ENCODE data around the gene DSC2.

DSC2 gene

DNA sequence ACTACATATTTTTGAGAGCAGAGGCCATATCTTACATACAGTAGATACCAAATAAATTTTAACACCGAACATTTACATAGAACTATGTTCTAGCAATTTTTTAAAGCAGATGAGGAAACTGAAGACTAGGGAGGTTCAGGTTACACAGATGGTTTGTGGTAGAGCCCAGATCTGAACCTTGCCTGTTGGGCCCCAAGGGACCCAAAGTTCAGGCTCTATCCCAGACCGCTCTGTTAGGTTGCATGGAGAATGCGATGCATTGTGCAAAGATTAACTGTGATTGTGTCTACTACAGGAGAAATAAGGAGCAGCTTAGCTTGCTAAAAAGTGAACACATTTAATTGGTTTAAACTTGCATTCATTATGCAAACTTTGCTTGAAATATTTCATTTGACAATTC lies 43.3 kb downstream of the DSC2 start:
- no peak overlapping the region for H3K4me3 ChIP-seq (ENCODE audit: low read depth, low read length)
- DNase-seq (ENCODE audit: low read depth), result no peak
- TF ChIP-seq, protein P1, sequence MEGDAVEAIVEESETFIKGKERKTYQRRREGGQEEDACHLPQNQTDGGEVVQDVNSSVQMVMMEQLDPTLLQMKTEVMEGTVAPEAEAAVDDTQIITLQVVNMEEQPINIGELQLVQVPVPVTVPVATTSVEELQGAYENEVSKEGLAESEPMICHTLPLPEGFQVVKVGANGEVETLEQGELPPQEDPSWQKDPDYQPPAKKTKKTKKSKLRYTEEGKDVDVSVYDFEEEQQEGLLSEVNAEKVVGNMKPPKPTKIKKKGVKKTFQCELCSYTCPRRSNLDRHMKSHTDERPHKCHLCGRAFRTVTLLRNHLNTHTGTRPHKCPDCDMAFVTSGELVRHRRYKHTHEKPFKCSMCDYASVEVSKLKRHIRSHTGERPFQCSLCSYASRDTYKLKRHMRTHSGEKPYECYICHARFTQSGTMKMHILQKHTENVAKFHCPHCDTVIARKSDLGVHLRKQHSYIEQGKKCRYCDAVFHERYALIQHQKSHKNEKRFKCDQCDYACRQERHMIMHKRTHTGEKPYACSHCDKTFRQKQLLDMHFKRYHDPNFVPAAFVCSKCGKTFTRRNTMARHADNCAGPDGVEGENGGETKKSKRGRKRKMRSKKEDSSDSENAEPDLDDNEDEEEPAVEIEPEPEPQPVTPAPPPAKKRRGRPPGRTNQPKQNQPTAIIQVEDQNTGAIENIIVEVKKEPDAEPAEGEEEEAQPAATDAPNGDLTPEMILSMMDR (conservative IDR thresholded peaks at IDR 0.05; ENCODE audit: low read depth, low read length), result no peak

DNA sequence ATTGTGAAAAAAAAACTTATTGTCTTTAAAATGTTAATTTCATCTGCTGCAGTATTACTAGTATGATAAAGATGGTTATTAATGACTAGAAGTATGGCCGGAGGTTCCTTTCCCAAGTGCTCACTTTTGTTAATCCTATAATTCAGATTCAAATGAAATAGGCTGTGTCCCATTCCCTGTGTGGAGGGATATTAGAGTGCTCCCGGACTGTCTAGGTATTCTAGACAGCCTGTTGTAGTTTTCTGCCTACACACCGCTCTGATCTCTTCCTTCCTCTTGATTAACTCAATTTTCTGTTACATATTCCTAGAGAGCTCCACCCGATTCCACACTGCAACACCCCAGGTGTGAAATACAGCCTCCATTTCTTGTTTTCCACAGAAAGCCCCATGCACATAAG lies 44.3 kb downstream of the DSC2 start:
- DNase-seq (ENCODE audit: low read depth), result no peak
- TF ChIP-seq, protein P1 (conservative IDR thresholded peaks at IDR 0.05; ENCODE audit: low read depth, low read length), result no peak
- H3K4me3 ChIP-seq (ENCODE audit: low read depth, low read length), result no peak overlapping the region

DNA sequence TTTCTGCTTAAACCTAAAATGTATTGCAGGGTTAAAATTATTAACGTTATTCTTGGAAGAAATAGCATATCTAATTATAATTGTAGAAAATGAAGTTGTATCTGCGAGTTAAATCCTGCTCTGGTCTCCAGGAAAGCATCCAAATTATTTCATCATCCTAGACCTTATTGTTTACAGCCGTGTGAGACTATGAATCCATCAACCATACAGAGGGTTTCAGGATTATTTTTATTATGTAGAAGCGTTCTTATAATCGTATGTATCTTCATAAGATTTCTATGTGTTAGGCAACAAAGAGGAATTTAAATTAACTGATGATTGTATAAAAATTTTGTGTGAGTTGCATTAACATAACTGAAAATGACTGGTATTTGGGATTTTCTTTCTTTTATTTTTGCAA lies 45.2 kb downstream of the DSC2 start:
- TF ChIP-seq, protein P1 (conservative IDR thresholded peaks at IDR 0.05; ENCODE audit: low read depth, low read length), result no peak
- DNase-seq (ENCODE audit: low read depth), result no peak
- H3K4me3 ChIP-seq (ENCODE audit: low read depth, low read length), result no peak overlapping the region

DNA sequence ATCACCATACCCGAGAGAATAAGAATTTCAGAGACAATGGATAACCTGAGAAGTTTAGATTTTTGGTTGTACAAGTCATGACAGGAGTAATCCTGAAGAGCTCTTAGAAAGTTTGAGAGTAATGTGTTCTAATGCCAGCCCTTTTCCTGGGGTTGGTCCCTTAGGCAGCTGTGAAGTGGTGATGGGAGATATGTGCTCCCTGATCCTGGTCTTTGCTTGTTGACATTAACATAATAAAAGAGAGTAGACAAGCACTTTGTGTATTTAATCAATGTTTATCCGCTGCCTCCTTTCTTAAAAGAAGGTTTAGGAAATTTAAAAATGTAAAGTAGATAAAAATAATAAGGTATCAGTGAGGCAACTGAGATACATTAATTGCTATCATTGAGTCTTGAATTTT lies 45.9 kb downstream of the DSC2 start:
- H3K4me3 ChIP-seq (ENCODE audit: low read depth, low read length), result no peak overlapping the region
- no peak for DNase-seq (ENCODE audit: low read depth)
- TF ChIP-seq, protein P1 (conservative IDR thresholded peaks at IDR 0.05; ENCODE audit: low read depth, low read length), result no peak

DNA sequence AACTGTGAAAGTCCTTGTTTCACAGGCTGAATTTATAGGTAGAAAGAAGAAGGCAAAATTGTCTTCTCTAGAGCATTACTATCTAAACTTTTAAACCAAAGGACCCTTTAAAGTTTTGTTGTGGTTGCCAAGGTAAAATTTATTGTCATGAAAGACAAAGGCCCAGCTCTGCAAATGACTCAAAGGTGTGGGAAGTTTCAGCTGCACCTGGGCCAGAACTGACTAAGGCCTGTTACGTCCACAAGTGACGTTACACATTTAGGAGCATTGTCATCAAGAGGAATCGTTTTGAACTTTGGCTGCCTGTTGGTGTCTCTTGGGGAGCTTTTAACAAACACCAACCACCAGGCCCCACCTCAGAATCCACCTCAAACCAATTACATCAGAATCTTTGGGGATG lies 51.6 kb downstream of the DSC2 start:
- no peak overlapping the region for H3K4me3 ChIP-seq (ENCODE audit: low read depth, low read length)
- TF ChIP-seq, protein P1 (conservative IDR thresholded peaks at IDR 0.05; ENCODE audit: low read depth, low read length), result no peak
- no peak for DNase-seq (ENCODE audit: low read depth)

DNA sequence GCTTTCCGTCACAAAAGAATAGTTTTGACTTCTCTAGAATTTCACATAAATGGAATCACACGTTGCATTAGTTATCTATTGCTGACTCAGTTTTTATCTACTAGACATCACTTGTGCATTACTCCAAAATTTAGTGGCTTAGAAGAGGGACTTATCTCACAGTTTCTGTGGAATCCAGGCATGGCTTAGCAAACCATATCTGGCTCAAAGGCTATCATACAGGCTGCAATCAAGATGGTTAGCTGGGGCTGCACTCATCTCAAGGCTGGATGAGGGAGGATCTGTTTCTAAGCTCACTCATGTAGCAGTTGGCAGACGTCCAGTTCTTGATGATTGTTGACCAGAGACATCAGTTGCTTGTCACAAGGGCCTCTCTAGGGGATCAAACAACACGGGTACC lies 53.0 kb downstream of the DSC2 start:
- no peak for DNase-seq (ENCODE audit: low read depth)
- no peak overlapping the region for H3K4me3 ChIP-seq (ENCODE audit: low read depth, low read length)
- TF ChIP-seq, protein P1 (conservative IDR thresholded peaks at IDR 0.05; ENCODE audit: low read depth, low read length), result no peak

DNA sequence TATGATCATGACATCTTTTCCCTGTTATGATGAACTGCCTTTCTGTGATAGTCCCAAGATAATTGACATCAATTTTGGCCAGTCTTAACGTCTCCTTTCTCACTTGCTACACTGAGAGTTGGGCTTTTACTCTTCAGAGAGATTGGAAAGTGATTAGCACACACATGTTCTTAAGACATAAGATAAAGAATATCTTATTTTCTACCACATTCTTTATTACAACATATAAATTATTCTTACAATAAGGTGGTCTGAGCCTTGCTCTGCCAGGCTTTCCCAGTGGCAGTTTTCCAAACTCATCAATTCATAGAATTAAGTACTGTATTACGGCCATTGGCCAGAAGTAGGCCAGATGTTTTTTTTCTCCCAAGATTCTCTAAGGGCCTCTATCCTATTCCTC lies 54.0 kb downstream of the DSC2 start:
- DNase-seq (ENCODE audit: low read depth), result no peak
- TF ChIP-seq, protein P1 (conservative IDR thresholded peaks at IDR 0.05; ENCODE audit: low read depth, low read length), result no peak
- H3K4me3 ChIP-seq (ENCODE audit: low read depth, low read length), result no peak overlapping the region
